Esophagus squamous epithelium (tissue), 4 donors: ENCODE measurements around the gene ITGA5.

Source experiments
- CTCF ChIP-seq, 6 experiments: fragments of 450-650 bp in 4 of 6; fragments of 200-600 bp in 2 of 6; sonication (generic) in 2 of 6; IDR thresholded peaks; one replicate each; pipeline ENCODE4 v1.5.1; 2016 to 2019; ENCODE audit warnings: antibody characterized with exemption in 6 of 6, mild to moderate bottlenecking in 4 of 6, moderate library complexity in 4 of 6
- POLR2A ChIP-seq, 4 donors: fragments of 450-650 bp; IDR thresholded peaks; one replicate each; pipeline ENCODE4 v1.6.1; 2017; ENCODE audit warnings: antibody characterized with exemption in 4 of 4, mild to moderate bottlenecking in 4 of 4, moderate library complexity in 3 of 4

- TF ChIP-seq CTCF (IDR thresholded peaks at IDR 0.05) (no peak), POLR2A (IDR thresholded peaks at IDR 0.05) (no peak)
Measured at GRCh38 chr12:54368025-54368708, 50.9 kb downstream of the ITGA5 start.
